Measurements from ENCODE around the gene CMBL.

The CMBL gene

GRCh38 chr5:10333154-10334006, 25.7 kb upstream of the CMBL start:
- POLR2A ChIA-PET (ENCODE audit: low non-redundant PET) = no interaction called here
- TF ChIP-seq, protein P1, sequence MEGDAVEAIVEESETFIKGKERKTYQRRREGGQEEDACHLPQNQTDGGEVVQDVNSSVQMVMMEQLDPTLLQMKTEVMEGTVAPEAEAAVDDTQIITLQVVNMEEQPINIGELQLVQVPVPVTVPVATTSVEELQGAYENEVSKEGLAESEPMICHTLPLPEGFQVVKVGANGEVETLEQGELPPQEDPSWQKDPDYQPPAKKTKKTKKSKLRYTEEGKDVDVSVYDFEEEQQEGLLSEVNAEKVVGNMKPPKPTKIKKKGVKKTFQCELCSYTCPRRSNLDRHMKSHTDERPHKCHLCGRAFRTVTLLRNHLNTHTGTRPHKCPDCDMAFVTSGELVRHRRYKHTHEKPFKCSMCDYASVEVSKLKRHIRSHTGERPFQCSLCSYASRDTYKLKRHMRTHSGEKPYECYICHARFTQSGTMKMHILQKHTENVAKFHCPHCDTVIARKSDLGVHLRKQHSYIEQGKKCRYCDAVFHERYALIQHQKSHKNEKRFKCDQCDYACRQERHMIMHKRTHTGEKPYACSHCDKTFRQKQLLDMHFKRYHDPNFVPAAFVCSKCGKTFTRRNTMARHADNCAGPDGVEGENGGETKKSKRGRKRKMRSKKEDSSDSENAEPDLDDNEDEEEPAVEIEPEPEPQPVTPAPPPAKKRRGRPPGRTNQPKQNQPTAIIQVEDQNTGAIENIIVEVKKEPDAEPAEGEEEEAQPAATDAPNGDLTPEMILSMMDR (conservative IDR thresholded peaks at IDR 0.05; ENCODE audit: low read depth) = no peak
- CTCF ChIA-PET = no interaction called here
- H3K27ac ChIP-seq = no peak overlapping the region
- no peak for DNase-seq (ENCODE audit: low spot score)

DNA sequence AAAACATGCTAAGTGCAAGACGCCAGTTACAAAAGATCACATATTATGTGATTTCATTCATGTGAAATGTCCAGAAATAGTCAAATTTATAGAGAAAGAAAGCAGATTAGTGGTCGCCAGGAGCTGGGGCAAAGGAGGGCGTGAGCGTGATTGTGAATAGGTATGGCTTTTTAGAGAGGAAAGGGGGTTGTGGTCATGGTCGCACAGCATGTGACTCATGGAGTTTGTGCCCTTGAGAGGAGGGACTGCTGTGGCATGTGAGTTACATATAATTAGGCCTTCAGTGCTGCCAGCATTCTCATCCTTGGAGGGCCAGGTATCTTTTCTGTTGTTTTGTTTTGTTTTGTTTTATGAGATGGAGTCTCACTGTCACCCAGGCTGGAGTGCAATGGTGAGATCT, 24.6 kb upstream of the CMBL start:
- TF ChIP-seq, protein P1 (conservative IDR thresholded peaks at IDR 0.05; ENCODE audit: low read depth) = no peak
- no peak overlapping the region for H3K27ac ChIP-seq
- no peak for DNase-seq (ENCODE audit: low spot score)
- POLR2A ChIA-PET (ENCODE audit: low non-redundant PET) = no interaction called here
- CTCF ChIA-PET = interaction anchor here (0.7 kb wide), 2 partner anchors 27 to 42 kb away, joined by 3 to 4 read pairs; no protein-coding TSS in a partner anchor

DNA sequence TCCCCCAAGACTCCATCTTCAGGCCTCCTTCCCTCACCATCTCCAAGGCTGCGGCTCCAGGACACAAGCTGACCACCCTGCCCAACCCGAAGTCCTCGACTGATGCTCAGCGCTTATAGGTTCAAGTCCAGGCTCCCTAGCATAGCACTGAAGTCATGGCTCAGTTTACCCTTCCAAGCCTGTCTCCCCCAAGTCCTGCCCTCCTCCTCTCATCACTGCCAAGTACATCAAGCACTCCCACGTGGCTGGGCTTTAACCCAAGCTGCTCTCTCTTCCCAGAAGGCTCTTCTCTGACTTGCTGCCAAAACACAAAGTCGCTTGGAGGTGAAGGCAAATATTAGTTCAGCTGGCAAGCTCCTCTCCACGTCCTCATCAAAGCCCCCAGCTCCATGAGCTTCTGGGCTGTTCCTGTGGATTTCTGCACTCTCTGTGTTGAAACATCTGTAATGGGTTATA, 23.7 kb upstream of the CMBL start:
- no peak for DNase-seq (ENCODE audit: low spot score)
- peak overlapping the region; percentile 68; the same call in 1 of the 2 replicates for H3K27ac ChIP-seq
- TF ChIP-seq, protein P1 (conservative IDR thresholded peaks at IDR 0.05; ENCODE audit: low read depth) = no peak
- CTCF ChIA-PET = interaction anchor here (0.6 to 1.2 kb wide), 2 partner anchors 23 to 48 kb away, joined by 3 read pairs; no protein-coding TSS in a partner anchor
- POLR2A ChIA-PET (ENCODE audit: low non-redundant PET) = no interaction called here

DNA sequence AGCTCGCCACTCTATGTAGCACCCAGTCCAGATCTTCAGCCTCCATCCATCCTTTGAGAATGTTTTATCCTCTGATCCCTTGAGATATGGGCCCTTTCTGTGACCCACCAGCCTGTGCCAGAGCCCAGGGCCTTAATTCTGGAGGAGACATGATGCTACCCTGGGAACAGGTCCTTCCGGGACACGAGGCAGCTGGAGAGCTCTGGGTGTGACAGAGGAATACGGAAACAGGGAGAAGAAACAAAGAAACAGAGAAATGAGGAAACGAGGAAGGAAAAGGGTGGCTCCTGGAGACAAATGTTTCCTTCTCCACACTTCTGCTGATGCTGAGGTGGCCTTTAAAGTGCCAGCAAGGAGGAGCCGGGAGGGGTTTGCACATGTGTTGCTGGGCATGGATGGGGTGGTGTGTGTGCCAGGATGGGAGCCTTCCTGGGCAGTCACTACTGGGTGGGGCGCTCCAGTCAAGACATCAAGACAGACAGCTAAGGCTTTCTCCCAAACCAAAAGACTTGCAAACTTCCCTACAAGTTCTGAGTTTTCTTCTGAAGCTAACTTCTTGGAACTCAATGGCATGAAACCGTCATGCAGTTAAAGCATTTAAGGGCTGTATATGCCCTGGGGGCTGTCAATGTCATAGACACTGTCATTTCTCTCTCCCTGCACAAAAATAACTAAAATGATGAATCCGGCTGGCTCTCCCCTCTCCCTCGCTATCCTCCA, 23.0 kb upstream of the CMBL start:
- ChIA-PET POLR2A (ENCODE audit: low non-redundant PET) (no interaction called here), CTCF (interaction anchor here (1.2 kb wide), 1 partner anchor 22 kb away, joined by 3 read pairs; no protein-coding TSS in a partner anchor)
- TF ChIP-seq, protein P1 (conservative IDR thresholded peaks at IDR 0.05; ENCODE audit: low read depth) = no peak
- H3K27ac ChIP-seq = peak overlapping the region; percentile 68
- no peak for DNase-seq (ENCODE audit: low spot score)

DNA sequence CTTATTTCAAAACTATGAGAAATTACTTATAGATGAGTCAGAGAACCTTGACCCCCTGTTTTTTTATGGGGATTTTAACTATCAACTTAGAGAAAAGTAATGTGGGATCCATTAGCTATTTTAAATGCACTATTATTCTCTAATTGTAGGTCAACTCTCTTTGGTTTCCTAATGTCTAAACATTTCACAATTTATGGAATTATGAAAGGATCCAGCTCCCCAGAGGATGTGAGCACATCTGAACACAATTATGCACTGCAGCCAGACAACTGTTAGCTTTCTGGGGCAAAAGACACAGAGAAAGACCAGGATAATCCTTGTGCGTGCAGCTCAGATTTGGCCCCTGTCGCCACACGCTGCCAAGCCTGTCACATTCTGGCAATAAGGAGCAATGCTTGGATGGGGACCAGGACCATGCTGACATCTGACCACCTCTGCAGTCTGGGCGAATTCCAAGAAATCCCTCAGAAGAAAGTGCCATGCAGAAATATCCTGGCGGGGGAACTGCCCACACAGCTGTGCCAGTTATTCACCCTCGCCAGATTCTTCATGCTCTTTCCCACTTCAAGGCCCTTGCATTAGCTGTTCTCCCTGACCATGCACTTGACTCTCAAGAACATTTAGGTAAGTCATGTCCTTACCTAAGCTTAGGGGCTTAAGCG, 22.2 kb upstream of the CMBL start:
- ChIA-PET CTCF (no interaction called here), POLR2A (ENCODE audit: low non-redundant PET) (no interaction called here)
- peak overlapping the region; percentile 68 for H3K27ac ChIP-seq
- TF ChIP-seq, protein P1 (conservative IDR thresholded peaks at IDR 0.05; ENCODE audit: low read depth) = no peak
- DNase-seq (ENCODE audit: low spot score) = no peak

DNA sequence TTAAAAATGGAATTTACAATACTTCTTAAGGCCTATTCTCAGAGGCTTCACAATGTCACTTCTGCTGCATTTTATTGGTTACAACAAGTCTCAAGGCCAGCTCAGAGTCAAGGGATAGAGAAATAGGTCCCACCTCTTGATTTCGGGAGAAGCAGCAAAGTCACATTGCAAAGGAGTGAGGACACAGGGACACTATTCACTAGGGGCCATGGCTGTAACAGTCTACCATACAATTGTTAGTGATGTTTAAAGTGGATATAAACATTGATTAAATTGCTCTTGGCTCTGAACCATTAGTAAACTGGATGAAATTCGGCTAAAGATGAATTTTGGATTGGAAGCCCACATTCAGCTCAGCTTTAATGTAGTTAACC, 21.7 kb upstream of the CMBL start:
- DNase-seq (ENCODE audit: low spot score) = no peak
- no peak overlapping the region for H3K27ac ChIP-seq
- POLR2A ChIA-PET (ENCODE audit: low non-redundant PET) = no interaction called here
- TF ChIP-seq, protein P1 (conservative IDR thresholded peaks at IDR 0.05; ENCODE audit: low read depth) = no peak
- CTCF ChIA-PET = no interaction called here

Data from RWPE1 (cell line).